C4-2B (cell line): Measurements from ENCODE around the gene GAGE12H.
"Not testable (repeated sequence)": the region's sequence is repeated elsewhere in the genome, so short reads cannot be mapped to it uniquely, and the experiment has no call there.

Source experiments
- CTCF ChIP-seq: fragments of 450-650 bp; conservative IDR thresholded peaks from 2 replicates; pipeline ENCODE4 v1.5.1; 2017; ENCODE audit warnings: mild to moderate bottlenecking
- ZFX ChIP-seq: fragments of 450-650 bp; IDR thresholded peaks from 2 replicates; pipeline ENCODE4 v1.6.1; 2017

GRCh38 chrX:49568728-49569127 lies 11.0 kb upstream of the GAGE12H start:
- TF ChIP-seq CTCF, ZFX: not testable (repeated sequence)
